ENCODE measurements around the gene TMEM114. TPM values are rescaled to one million over a fixed set of nuclear protein-coding genes. Genes with fewer than 3 reads are reported as not detected.

TMEM114 gene
- total RNA-seq, 1 experiment from 2014 or later, result not detected

DNA sequence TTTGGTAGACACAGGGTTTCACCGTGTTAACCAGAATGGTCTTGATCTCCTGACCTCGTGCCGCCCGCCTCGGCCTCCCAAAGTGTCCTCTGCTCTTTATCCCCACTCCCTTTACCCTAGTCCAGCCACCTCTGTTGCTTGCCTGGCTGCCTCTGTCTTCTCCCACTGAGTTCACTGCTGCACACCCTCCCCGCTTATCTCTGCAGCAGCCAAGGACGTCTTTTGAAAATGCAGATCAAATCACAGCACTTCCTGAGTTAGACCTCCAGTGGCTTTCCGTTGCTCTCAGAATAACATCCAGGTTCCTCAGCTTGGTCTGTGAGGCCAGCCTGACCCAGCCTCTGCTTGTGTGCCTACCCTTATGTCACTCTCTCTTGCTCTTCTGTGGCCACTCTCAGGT, 36.6 kb upstream of the TMEM114 start:
- Mint-ChIP-seq H3K27ac (ENCODE audit: unreplicated experiment) (no peak overlapping the region), H3K9me3 (ENCODE audit: unreplicated experiment) (no peaks in the 10 kb centered on the region), H3K36me3 (ENCODE audit: insufficient read depth, unreplicated experiment) (peaks cover 36% of the 10 kb centered on the region), H3K4me3 (ENCODE audit: unreplicated experiment) (no peak overlapping the region), H3K27me3 (ENCODE audit: insufficient read depth, unreplicated experiment) (no peaks in the 10 kb centered on the region), H3K4me1 (ENCODE audit: low read depth, unreplicated experiment) (no peaks in the 10 kb centered on the region)
- no TSS peak for BruUV-seq (replicated peaks)
- POLR2A ChIA-PET, result no interaction called here
- Histone ChIP-seq H3K4me3 (ENCODE audit: low read depth, low read length) (no peak overlapping the region), H3K27me3 (replicated peaks; ENCODE audit: control insufficient read depth, insufficient read depth, low read length) (no peaks in the 10 kb centered on the region), H3K9me3 (no peaks in the 10 kb centered on the region), H3K4me1 (no peaks in the 10 kb centered on the region), H3K36me3 (ENCODE audit: control insufficient read depth, insufficient read depth, low read length) (peaks cover 1% of the 10 kb centered on the region)
- DNase-seq, result no peak
- intact Hi-C loops (cut with micrococcal nuclease; ENCODE audit: unreplicated experiment), result no loop called here
- TF ChIP-seq, protein P1, sequence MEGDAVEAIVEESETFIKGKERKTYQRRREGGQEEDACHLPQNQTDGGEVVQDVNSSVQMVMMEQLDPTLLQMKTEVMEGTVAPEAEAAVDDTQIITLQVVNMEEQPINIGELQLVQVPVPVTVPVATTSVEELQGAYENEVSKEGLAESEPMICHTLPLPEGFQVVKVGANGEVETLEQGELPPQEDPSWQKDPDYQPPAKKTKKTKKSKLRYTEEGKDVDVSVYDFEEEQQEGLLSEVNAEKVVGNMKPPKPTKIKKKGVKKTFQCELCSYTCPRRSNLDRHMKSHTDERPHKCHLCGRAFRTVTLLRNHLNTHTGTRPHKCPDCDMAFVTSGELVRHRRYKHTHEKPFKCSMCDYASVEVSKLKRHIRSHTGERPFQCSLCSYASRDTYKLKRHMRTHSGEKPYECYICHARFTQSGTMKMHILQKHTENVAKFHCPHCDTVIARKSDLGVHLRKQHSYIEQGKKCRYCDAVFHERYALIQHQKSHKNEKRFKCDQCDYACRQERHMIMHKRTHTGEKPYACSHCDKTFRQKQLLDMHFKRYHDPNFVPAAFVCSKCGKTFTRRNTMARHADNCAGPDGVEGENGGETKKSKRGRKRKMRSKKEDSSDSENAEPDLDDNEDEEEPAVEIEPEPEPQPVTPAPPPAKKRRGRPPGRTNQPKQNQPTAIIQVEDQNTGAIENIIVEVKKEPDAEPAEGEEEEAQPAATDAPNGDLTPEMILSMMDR (IDR thresholded peaks at IDR 0.05; ENCODE audit: insufficient read depth in 1 of 2, low read depth in 1 of 2, low read length in 1 of 2, severe bottlenecking in 1 of 2, unreplicated experiment in 1 of 2), result no peak
- CTCF ChIA-PET, result no interaction called here

DNA sequence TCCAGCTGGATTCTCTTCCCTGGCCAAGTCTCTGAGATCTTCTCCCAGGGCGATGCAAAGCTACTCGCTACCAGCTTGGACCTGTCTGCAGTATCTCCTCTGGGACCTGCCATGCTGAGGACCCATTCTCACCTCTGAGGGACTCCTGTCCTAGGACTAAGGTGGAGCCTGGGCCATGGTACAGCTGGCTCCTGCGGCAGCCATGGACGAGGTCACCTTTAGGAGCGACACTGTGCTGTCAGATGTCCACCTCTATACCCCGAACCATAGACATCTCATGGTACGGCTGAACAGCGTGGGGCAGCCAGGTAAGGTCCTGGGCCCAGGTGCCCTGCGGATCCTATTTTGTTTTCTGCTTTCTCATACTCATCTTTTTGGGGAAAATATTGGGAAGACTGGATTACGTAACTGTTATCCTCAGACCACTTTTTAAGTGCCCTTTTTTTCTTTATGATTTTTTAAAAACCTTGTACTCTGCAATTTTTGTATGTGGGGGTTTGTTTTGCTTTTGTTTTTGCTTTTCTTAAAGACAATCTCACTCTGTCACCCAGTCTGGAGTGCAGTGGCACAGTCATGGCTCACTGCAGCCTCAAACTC, 35.3 kb upstream of the TMEM114 start:
- no peaks in the 10 kb centered on the region for H3K27me3 ChIP-seq (replicated peaks; ENCODE audit: control insufficient read depth, insufficient read depth, low read length)
- H3K27me3 Mint-ChIP-seq (ENCODE audit: insufficient read depth, unreplicated experiment), result no peaks in the 10 kb centered on the region
- intact Hi-C loops (cut with micrococcal nuclease; ENCODE audit: unreplicated experiment), result no loop called here
- no peaks in the 10 kb centered on the region for H3K4me1 Mint-ChIP-seq (ENCODE audit: low read depth, unreplicated experiment)
- BruUV-seq (replicated peaks), result no TSS peak
- no peak overlapping the region for H3K27ac Mint-ChIP-seq (ENCODE audit: unreplicated experiment)
- no peaks in the 10 kb centered on the region; the same call in none of the 2 replicates for H3K36me3 ChIP-seq (ENCODE audit: control insufficient read depth, insufficient read depth, low read length)
- peaks cover 28% of the 10 kb centered on the region for H3K36me3 Mint-ChIP-seq (ENCODE audit: insufficient read depth, unreplicated experiment)
- TF ChIP-seq, protein P1 (IDR thresholded peaks at IDR 0.05; ENCODE audit: insufficient read depth in 1 of 2, low read depth in 1 of 2, low read length in 1 of 2, severe bottlenecking in 1 of 2, unreplicated experiment in 1 of 2), result no peak
- no peak for DNase-seq
- H3K4me3 Mint-ChIP-seq (ENCODE audit: unreplicated experiment), result no peak overlapping the region
- POLR2A ChIA-PET, result no interaction called here
- no peaks in the 10 kb centered on the region for H3K4me1 ChIP-seq
- no peak overlapping the region for H3K4me3 ChIP-seq (ENCODE audit: low read depth, low read length)
- CTCF ChIA-PET, result no interaction called here
- no peaks in the 10 kb centered on the region for H3K9me3 Mint-ChIP-seq (ENCODE audit: unreplicated experiment)
- H3K9me3 ChIP-seq, result no peaks in the 10 kb centered on the region

DNA sequence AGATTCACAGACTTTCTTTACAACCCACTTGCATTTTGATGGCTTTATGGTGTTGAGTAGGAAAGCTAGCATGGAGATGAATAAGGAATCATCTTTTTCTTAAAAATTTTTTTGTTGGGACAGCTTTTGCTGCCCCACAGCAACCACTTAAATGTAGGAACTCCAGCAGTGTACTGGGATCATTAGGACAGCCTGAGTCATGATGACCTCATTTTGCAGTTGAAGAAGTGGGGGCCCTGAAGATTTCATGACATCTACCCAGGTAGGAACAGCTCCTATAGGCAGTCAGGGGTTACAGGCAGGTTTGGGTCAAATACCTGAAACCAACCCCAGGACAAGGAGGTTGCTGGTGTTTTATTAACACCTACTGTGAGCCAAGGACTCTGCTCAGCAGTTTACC, 33.3 kb upstream of the TMEM114 start:
- no peaks in the 10 kb centered on the region for H3K4me1 Mint-ChIP-seq (ENCODE audit: low read depth, unreplicated experiment)
- intact Hi-C loops (cut with micrococcal nuclease; ENCODE audit: unreplicated experiment), result no loop called here
- H3K9me3 Mint-ChIP-seq (ENCODE audit: unreplicated experiment), result no peaks in the 10 kb centered on the region
- TF ChIP-seq, protein P1 (IDR thresholded peaks at IDR 0.05; ENCODE audit: insufficient read depth in 1 of 2, low read depth in 1 of 2, low read length in 1 of 2, severe bottlenecking in 1 of 2, unreplicated experiment in 1 of 2), result no peak
- Histone ChIP-seq H3K4me1 (no peaks in the 10 kb centered on the region), H3K9me3 (no peaks in the 10 kb centered on the region), H3K27me3 (replicated peaks; ENCODE audit: control insufficient read depth, insufficient read depth, low read length) (no peaks in the 10 kb centered on the region), H3K4me3 (ENCODE audit: low read depth, low read length) (no peak overlapping the region), H3K36me3 (ENCODE audit: control insufficient read depth, insufficient read depth, low read length) (no peaks in the 10 kb centered on the region; the same call in 1 of the 2 replicates)
- BruUV-seq (replicated peaks), result no TSS peak
- H3K4me3 Mint-ChIP-seq (ENCODE audit: unreplicated experiment), result no peak overlapping the region
- POLR2A ChIA-PET, result no interaction called here
- H3K36me3 Mint-ChIP-seq (ENCODE audit: insufficient read depth, unreplicated experiment), result peaks cover 18% of the 10 kb centered on the region
- no peak overlapping the region for H3K27ac Mint-ChIP-seq (ENCODE audit: unreplicated experiment)
- DNase-seq, result no peak
- H3K27me3 Mint-ChIP-seq (ENCODE audit: insufficient read depth, unreplicated experiment), result no peaks in the 10 kb centered on the region
- CTCF ChIA-PET, result no interaction called here

All from Caco-2 (cell line).